Type B pancreatic cell (in vitro differentiated cells): ENCODE results near the gene BANF1. TPM values are rescaled to one million over a fixed set of nuclear protein-coding genes. Genes with fewer than 3 reads are reported as not detected.
"Not testable (repeated sequence)": the region's sequence is repeated elsewhere in the genome, so short reads cannot be mapped to it uniquely, and the experiment has no call there.

ENCODE experiments used
- DNase-seq: peaks from one replicate; pipeline ENCODE4 v3.0.0; 2021; ENCODE audit warnings: mixed read lengths; ENCODE audit not compliant: unreplicated experiment; ENCODE audit errors: extremely low spot score
- H3K27ac Mint-ChIP-seq: 2 replicates; pipeline ENCODE4 v1.8.0; 2021; ENCODE audit warnings: mild to moderate bottlenecking, mixed read lengths
- H3K27me3 Mint-ChIP-seq: 2 replicates; pipeline ENCODE4 v1.8.0; 2021; ENCODE audit warnings: mixed read lengths
- H3K36me3 Mint-ChIP-seq: 2 replicates; pipeline ENCODE4 v1.8.0; 2021; ENCODE audit warnings: mixed read lengths
- H3K4me1 Mint-ChIP-seq: one replicate; pipeline ENCODE4 v1.8.0; 2021; ENCODE audit warnings: mixed read lengths; ENCODE audit not compliant: unreplicated experiment
- H3K4me3 Mint-ChIP-seq: 2 replicates; pipeline ENCODE4 v1.8.0; 2021; ENCODE audit warnings: mild to moderate bottlenecking, mixed read lengths
- H3K9me3 Mint-ChIP-seq: 2 replicates; pipeline ENCODE4 v1.8.0; 2021; ENCODE audit warnings: mixed read lengths
- total RNA-seq: library from RNA; stranded (reverse); gene quantifications from 2 replicates; pipeline ENCODE4 v1.2.1, GENCODE V29; 2021; ENCODE audit warnings: low replicate concordance
- TF ChIP-seq, protein P1 (sequence below): fragments of 200-600 bp; sonication (generic); conservative IDR thresholded peaks from 2 replicates; pipeline ENCODE4 v1.5.0; 2021; ENCODE audit warnings: antibody characterized with exemption, mild to moderate bottlenecking

The BANF1 gene
- total RNA-seq, 1 donor from 2014 or later: 266 TPM

- no peak for DNase-seq
Observed at GRCh38 chr11:66008468-66009101, 6.3 kb downstream of the BANF1 start.

DNA sequence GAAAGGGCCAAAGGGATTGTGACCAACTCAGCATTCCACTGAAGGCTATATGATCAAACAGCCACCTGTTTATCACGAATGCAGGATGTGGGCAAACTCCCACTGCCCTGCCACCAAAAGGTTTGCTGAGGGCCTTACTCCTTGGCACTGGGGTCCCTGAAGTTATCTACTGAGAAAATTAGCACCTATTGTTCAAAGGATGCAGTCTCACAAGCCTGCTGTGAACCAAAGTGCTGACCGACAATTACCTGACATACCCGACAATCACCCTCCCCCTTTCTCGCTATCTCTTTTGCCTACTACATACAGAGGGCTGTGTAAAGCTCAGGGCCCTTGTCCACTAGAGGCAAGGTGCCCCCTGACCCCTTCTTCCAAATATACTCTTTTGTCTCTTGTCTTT, 7.7 kb downstream of the BANF1 start:
- DNase-seq, H3K4me1 Mint-ChIP-seq, H3K4me3 Mint-ChIP-seq, H3K36me3 Mint-ChIP-seq, H3K9me3 Mint-ChIP-seq: not testable (repeated sequence)
- peak overlapping the region; percentile 56 for H3K27ac Mint-ChIP-seq
- peaks cover 13% of the 10 kb centered on the region for H3K27me3 Mint-ChIP-seq

More at GRCh38 chr11:66008468-66009101, 6.3 kb downstream of the BANF1 start:
- no peak overlapping the region for H3K4me3 Mint-ChIP-seq
- TF ChIP-seq, protein P1, sequence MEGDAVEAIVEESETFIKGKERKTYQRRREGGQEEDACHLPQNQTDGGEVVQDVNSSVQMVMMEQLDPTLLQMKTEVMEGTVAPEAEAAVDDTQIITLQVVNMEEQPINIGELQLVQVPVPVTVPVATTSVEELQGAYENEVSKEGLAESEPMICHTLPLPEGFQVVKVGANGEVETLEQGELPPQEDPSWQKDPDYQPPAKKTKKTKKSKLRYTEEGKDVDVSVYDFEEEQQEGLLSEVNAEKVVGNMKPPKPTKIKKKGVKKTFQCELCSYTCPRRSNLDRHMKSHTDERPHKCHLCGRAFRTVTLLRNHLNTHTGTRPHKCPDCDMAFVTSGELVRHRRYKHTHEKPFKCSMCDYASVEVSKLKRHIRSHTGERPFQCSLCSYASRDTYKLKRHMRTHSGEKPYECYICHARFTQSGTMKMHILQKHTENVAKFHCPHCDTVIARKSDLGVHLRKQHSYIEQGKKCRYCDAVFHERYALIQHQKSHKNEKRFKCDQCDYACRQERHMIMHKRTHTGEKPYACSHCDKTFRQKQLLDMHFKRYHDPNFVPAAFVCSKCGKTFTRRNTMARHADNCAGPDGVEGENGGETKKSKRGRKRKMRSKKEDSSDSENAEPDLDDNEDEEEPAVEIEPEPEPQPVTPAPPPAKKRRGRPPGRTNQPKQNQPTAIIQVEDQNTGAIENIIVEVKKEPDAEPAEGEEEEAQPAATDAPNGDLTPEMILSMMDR: no peak
- H3K27me3 Mint-ChIP-seq: peaks cover 13% of the 10 kb centered on the region
- H3K36me3 Mint-ChIP-seq: peaks cover 4% of the 10 kb centered on the region
- H3K27ac Mint-ChIP-seq: no peak overlapping the region
- H3K9me3 Mint-ChIP-seq: no peaks in the 10 kb centered on the region
- no peaks in the 10 kb centered on the region for H3K4me1 Mint-ChIP-seq

DNA sequence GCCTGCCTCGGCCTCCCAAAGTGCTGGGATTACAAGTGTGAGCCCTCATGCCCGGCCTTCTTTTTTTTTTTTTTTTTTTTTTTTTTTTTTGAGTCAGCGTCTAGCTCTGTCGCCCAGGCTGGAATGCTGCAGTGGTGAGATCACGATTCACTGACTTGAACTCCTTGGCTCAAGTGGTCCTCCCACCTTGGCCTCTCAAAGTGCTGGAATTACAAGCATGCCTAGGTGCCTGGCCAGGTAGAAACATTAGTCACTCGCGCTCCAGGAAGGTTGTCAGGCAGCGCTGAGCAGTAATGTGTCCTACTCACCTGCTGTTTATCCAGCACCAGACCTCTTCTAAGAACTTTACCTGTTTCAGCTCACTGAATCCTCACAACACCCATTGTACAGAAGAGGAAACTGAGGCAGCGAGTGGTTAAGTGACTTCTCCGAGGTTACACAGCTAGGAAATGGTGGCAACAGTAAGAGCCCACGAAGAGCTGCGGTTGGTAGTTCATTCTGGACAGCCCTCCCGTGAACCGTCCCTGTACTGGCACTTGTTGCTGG, 9.0 kb downstream of the BANF1 start:
- TF ChIP-seq, protein P1: no peak
- Mint-ChIP-seq H3K27me3 (peaks cover 13% of the 10 kb centered on the region), H3K27ac (peak overlapping the region; percentile 66), H3K4me1 (no peaks in the 10 kb centered on the region), H3K9me3 (no peaks in the 10 kb centered on the region), H3K4me3 (peak overlapping the region; percentile 54), H3K36me3 (no peaks in the 10 kb centered on the region)
- no peak for DNase-seq

DNA sequence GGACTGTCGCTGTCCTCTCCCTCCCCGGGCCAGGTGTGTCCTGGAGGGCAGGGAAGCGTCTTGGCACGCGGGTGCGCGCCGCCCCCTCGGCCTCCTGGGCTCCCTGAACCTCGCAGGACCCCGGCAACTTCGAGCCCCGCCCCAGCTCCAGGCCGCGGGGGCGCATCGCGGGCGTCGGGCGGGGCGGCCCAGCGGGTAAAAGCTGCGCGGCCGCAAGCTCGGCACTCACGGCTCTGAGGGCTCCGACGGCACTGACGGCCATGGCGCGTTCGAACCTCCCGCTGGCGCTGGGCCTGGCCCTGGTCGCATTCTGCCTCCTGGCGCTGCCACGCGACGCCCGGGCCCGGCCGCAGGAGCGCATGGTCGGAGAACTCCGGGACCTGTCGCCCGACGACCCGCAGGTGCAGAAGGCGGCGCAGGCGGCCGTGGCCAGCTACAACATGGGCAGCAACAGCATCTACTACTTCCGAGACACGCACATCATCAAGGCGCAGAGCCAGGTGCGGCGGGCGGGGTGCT, 9.5 kb downstream of the BANF1 start, which contains the start of gene CST6:
TSS of gene CST6 (plus strand) at position 224 of the 519 bp plus-strand sequence. CDS start at position 261, 37 bp downstream.
- DNase-seq: no peak
- H3K27me3 Mint-ChIP-seq: peaks cover 13% of the 10 kb centered on the region
- no peaks in the 10 kb centered on the region for H3K4me1 Mint-ChIP-seq
- H3K9me3 Mint-ChIP-seq: no peaks in the 10 kb centered on the region
- TF ChIP-seq, protein P1: no peak
- H3K4me3 Mint-ChIP-seq: peak within 1 kb of the TSS; percentile 54
- H3K36me3 Mint-ChIP-seq: no peaks in the 10 kb centered on the region
- H3K27ac Mint-ChIP-seq: peak within 1 kb of the TSS; percentile 66

DNA sequence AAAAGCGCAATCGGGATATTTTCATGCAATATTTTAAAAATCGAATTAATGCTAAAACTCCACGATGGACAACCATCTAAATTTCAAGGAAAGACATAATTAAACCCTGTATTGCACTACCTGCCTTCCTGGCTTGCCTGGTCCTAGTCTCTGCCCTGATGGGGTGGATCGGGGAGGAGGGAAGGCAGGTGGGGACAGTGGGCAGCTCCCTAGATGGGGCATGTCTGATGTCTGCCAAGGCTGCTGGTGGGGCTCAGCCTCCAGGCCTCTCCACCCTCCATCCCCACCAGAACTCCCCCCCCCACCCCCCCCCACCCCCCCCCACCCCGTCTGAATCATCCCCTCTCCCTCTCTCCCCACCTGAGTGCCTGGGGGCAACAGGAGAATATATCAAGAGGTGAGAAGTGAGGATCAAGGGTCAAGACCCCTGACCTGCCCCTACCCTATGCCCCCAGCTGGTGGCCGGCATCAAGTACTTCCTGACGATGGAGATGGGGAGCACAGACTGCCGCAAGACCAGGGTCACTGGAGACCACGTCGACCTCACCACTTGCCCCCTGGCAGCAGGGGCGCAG, 10.2 kb downstream of the BANF1 start:
- H3K27ac Mint-ChIP-seq: no peak overlapping the region
- no peaks in the 10 kb centered on the region for H3K4me1 Mint-ChIP-seq
- H3K4me3 Mint-ChIP-seq: no peak overlapping the region
- TF ChIP-seq, protein P1: no peak
- H3K9me3 Mint-ChIP-seq: no peaks in the 10 kb centered on the region
- peaks cover 13% of the 10 kb centered on the region for H3K27me3 Mint-ChIP-seq
- H3K36me3 Mint-ChIP-seq: no peaks in the 10 kb centered on the region
- no peak for DNase-seq
